Memory B cell (primary cell): Measurements from ENCODE around the gene CEP192.
A peak's percentile ranks its signal among the peaks of the same experiment; 100 is the strongest.

Experiments used
- ATAC-seq: fragments of 150-1000 bp; cut with Tn5 transposase; 2 replicates; pipeline ENCODE4 v1.10.0; 2021; ENCODE audit warnings: low read depth, mild to moderate bottlenecking, moderate library complexity
- DNase-seq, 2 donors: peaks; one replicate each; pipeline ENCODE4 v3.0.0; 2022; ENCODE audit warnings: low spot score in 2 of 2
- H3K27ac Mint-ChIP-seq: one replicate; pipeline ENCODE4 v1.8.0; 2022; ENCODE audit warnings: mild to moderate bottlenecking, moderate library complexity, mixed read lengths
- H3K27me3 Mint-ChIP-seq: one replicate; pipeline ENCODE4 v1.8.0; 2022; ENCODE audit warnings: mixed read lengths
- H3K36me3 Mint-ChIP-seq: one replicate; pipeline ENCODE4 v1.8.0; 2022; ENCODE audit warnings: mild to moderate bottlenecking, mixed read lengths
- H3K4me1 Mint-ChIP-seq: one replicate; pipeline ENCODE4 v1.8.0; 2022; ENCODE audit warnings: mixed read lengths
- H3K4me3 Mint-ChIP-seq: one replicate; pipeline ENCODE4 v1.8.0; 2022; ENCODE audit warnings: mild to moderate bottlenecking, moderate library complexity, mixed read lengths
- H3K9me3 Mint-ChIP-seq: one replicate; pipeline ENCODE4 v1.8.0; 2022; ENCODE audit warnings: mixed read lengths

The CEP192 gene

DNA sequence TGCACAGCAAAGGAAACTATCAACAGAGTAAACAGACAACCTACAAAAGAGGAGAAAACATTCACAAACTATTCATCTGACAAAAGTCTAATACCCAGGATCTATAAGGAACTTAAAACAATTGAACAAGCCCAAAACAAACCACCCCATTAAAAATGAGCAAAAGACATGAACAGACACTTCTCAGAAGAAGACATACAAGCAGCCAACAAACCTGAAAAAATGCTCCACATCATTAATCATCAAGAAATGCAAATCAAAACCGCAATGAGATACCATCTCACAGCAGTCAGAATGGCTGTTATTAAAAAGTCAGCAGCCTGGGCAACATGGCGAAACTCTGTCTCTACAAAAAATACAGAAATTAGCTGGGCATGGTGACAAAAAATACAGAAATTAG, 117.2 kb downstream of the CEP192 start:
- peaks cover 46% of the 10 kb centered on the region for H3K36me3 Mint-ChIP-seq
- H3K4me1 Mint-ChIP-seq = peaks cover 5% of the 10 kb centered on the region
- H3K27me3 Mint-ChIP-seq = no peaks in the 10 kb centered on the region
- DNase-seq (no peak), ATAC-seq (no peak)
- no peak overlapping the region for H3K27ac Mint-ChIP-seq
- no peak overlapping the region for H3K4me3 Mint-ChIP-seq
- peaks cover 3% of the 10 kb centered on the region for H3K9me3 Mint-ChIP-seq

GRCh38 chr18:13110559-13110958, 119.4 kb downstream of the CEP192 start:
- Mint-ChIP-seq H3K9me3 (peaks cover 3% of the 10 kb centered on the region), H3K4me3 (no peak overlapping the region), H3K27ac (no peak overlapping the region), H3K27me3 (no peaks in the 10 kb centered on the region), H3K4me1 (peaks cover 5% of the 10 kb centered on the region), H3K36me3 (peaks cover 43% of the 10 kb centered on the region)
- DNase-seq (no peak), ATAC-seq (no peak)

DNA sequence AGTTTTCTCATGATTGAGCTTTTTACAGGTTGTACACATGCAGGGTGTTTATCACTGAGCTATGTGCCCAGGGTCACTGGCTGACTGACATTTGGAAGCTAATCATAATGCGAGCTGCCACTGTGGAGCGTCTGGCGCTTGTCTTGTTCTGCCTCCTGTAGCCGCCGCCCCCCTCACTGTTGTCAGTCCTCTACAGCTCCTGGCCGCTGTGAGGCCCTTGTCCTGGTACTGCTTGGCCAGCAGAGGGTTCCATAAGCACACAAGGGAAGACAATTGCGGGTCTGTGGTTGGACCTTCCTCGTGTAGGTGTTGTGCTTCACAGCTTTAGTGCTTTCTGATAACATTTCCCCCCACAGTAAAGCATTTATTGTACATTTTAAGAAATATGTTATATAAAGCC, 121.8 kb downstream of the CEP192 start:
- Mint-ChIP-seq H3K4me3 (no peak overlapping the region), H3K36me3 (peaks cover 36% of the 10 kb centered on the region), H3K4me1 (no peaks in the 10 kb centered on the region), H3K27me3 (no peaks in the 10 kb centered on the region), H3K9me3 (no peaks in the 10 kb centered on the region), H3K27ac (no peak overlapping the region)
- DNase-seq (no peak), ATAC-seq (no peak)

DNA sequence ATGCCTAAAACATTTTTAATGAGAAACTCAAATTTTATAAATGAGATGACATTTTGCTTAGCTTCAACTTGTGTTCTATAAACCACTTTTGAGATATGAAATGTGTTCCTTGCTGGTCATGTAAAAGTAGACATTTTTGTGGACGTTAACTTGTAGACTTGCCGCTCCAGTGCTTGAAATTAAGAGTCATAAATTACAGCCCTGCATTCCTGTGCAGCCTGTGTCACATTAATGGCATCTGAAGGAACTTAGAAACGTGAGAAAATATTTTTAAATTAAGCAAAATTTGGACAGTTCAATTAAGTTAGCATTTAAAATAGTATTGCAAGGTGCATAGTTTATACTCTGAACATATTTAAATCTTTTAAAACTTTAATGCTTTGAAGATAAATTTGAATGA, 129.1 kb downstream of the CEP192 start:
- H3K4me1 Mint-ChIP-seq = peaks cover 3% of the 10 kb centered on the region
- H3K27me3 Mint-ChIP-seq = no peaks in the 10 kb centered on the region
- DNase-seq = no peak
- H3K36me3 Mint-ChIP-seq = peaks cover 24% of the 10 kb centered on the region
- H3K4me3 Mint-ChIP-seq = no peak overlapping the region
- ATAC-seq = no peak
- H3K9me3 Mint-ChIP-seq = no peaks in the 10 kb centered on the region
- H3K27ac Mint-ChIP-seq = peak overlapping the region; percentile 55

- peaks cover 3% of the 10 kb centered on the region for H3K4me1 Mint-ChIP-seq
- H3K27ac Mint-ChIP-seq = no peak overlapping the region
- no peaks in the 10 kb centered on the region for H3K9me3 Mint-ChIP-seq
- ATAC-seq (no peak), DNase-seq (no peak)
- no peak overlapping the region for H3K4me3 Mint-ChIP-seq
- no peaks in the 10 kb centered on the region for H3K27me3 Mint-ChIP-seq
- peaks cover 16% of the 10 kb centered on the region for H3K36me3 Mint-ChIP-seq
Measured at GRCh38 chr18:13120983-13121441, 129.8 kb downstream of the CEP192 start.

DNA sequence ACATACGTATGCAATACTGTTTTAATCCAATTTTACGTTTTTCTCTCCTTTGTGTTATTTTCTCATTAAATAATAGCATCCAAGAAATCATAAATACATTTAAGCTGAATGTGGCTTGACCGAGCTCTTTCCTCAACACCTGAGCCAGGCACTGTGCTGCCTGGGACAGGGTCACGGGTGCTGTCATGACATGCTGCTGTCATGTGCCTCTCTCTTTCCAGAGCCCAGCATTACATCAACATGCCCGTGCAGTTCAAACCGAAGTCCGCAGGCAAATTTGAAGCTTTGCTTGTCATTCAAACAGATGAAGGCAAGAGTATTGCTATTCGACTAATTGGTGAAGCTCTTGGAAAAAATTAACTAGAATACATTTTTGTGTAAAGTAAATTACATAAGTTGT, 133.2 kb downstream of the CEP192 start:
- Mint-ChIP-seq H3K4me3 (no peak overlapping the region), H3K9me3 (no peaks in the 10 kb centered on the region), H3K4me1 (peaks cover 3% of the 10 kb centered on the region), H3K36me3 (peaks cover 5% of the 10 kb centered on the region), H3K27me3 (no peaks in the 10 kb centered on the region), H3K27ac (no peak overlapping the region)
- ATAC-seq = no peak
- no peak for DNase-seq

- Mint-ChIP-seq H3K4me1 (peaks cover 3% of the 10 kb centered on the region), H3K27me3 (no peaks in the 10 kb centered on the region), H3K9me3 (no peaks in the 10 kb centered on the region), H3K36me3 (peaks cover 5% of the 10 kb centered on the region), H3K4me3 (no peak overlapping the region), H3K27ac (peak overlapping the region; percentile 84)
- DNase-seq (no peak), ATAC-seq (no peak)
Measured at GRCh38 chr18:13125191-13125590, 134.0 kb downstream of the CEP192 start.

DNA sequence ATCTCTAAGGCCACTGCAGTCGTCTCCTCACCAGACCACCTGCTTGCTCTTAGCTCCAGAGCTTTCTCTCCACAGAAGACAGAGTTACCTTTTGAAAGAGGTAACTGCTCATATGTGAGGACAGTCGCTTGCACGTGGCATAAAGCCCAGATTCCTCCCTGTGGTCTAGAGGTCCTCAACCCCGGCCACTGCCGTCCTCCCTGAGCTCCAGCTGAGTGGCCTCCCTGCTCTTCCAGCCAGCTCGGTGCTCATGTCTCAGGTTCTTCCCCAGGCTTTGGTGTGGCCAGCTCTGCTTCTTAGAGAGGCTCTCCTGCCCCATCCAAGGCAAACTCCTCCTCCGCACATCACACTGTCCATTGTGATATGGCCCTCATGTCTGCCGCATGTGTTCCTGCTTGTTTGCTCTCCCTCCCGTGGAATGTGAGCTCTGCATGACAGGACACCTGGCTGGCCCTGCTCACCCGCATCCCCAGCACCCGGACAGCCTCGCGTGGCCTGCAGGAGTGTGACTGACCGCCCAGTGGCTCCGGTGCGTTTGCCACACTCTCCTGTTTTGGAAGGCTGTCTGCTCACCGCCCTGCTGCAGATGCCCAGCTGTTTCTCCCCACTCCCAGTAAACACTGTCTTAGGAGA, 135.9 kb downstream of the CEP192 start:
- H3K9me3 Mint-ChIP-seq = no peaks in the 10 kb centered on the region
- DNase-seq (no peak), ATAC-seq (no peak)
- H3K4me3 Mint-ChIP-seq = no peak overlapping the region
- no peaks in the 10 kb centered on the region for H3K27me3 Mint-ChIP-seq
- H3K36me3 Mint-ChIP-seq = peaks cover 5% of the 10 kb centered on the region
- H3K4me1 Mint-ChIP-seq = peaks cover 3% of the 10 kb centered on the region
- peak overlapping the region; percentile 24 for H3K27ac Mint-ChIP-seq

DNA sequence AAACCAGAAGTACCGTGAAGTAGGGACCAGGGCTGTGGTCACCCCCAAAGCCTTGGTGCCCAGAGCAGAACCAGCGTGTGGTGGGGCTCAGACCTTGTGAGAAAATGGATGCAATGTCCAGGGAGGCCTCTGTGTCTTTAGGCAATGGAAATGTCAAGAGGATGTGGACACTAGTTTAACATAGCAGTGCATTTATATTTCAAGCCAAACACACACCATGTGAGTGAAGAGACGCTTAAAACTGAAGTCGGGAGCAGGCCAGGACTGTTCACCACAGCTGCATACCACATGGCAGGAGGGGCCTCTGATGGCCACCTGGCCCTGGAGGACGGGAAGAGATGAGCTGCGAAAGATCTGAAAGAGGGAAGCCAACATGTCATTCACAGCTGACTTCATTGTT, 140.1 kb downstream of the CEP192 start:
- peaks cover 2% of the 10 kb centered on the region for H3K4me1 Mint-ChIP-seq
- H3K9me3 Mint-ChIP-seq = no peaks in the 10 kb centered on the region
- H3K27me3 Mint-ChIP-seq = no peaks in the 10 kb centered on the region
- no peak for DNase-seq
- H3K4me3 Mint-ChIP-seq = no peak overlapping the region
- H3K36me3 Mint-ChIP-seq = peaks cover 5% of the 10 kb centered on the region
- no peak for ATAC-seq
- H3K27ac Mint-ChIP-seq = no peak overlapping the region

- Mint-ChIP-seq H3K9me3 (no peaks in the 10 kb centered on the region), H3K27ac (no peak overlapping the region), H3K4me1 (peaks cover 14% of the 10 kb centered on the region), H3K36me3 (no peaks in the 10 kb centered on the region), H3K27me3 (no peaks in the 10 kb centered on the region), H3K4me3 (no peak overlapping the region)
- DNase-seq (no peak), ATAC-seq (no peak)
Measured at GRCh38 chr18:13134551-13135401, 143.6 kb downstream of the CEP192 start.

- H3K4me3 Mint-ChIP-seq = peak overlapping the region; percentile 99
- peaks cover 14% of the 10 kb centered on the region for H3K4me1 Mint-ChIP-seq
- DNase-seq = peak in 1 of 2 donors; percentile 7
- H3K9me3 Mint-ChIP-seq = no peaks in the 10 kb centered on the region
- H3K27ac Mint-ChIP-seq = peak overlapping the region; percentile 97
- ATAC-seq = no peak
- no peaks in the 10 kb centered on the region for H3K27me3 Mint-ChIP-seq
- H3K36me3 Mint-ChIP-seq = no peaks in the 10 kb centered on the region
Measured at GRCh38 chr18:13136056-13136903, 145.1 kb downstream of the CEP192 start.

DNA sequence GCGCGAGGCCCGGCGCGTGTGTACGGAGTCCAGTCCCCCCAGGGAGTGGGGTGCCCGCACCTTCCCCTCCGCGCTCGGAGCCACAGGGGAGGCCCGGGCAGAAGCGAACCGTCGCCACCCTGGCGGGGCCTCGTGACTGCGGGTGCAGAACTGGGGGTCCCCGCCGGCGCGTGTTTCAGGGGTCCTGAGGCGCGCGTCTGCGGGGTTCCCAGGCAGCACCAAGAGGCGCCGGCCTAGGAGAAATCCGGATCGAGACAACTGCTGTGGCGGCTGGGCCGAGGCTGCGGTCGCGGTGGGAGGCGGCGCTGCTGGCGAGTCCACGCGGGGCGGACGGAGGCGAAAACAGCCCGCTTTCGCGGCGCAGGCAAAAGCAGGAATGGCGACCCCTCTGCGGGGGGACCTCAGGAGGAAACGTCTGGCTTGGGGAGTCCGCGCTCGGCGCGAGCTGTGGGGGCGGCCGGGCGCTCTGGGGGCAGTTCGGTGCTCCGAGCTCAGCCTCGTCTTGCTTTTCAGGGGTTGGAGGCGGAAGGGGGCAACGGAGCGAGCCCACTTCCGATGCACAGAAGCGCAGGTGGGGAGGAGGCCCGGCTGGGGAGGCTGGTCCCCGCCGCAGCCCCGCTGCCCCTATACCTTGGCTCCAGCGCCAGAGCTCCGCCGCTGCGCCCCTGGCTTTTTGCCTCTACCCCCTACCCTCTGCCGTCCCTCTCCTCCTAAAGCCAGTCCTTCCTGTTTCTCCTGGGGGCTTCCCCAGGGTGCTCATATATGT, 145.9 kb downstream of the CEP192 start:
- peaks cover 14% of the 10 kb centered on the region for H3K4me1 Mint-ChIP-seq
- peak; percentile 35 to 55 for DNase-seq
- H3K27ac Mint-ChIP-seq = peak overlapping the region; percentile 97

GRCh38 chr18:13137670-13138419, 146.7 kb downstream of the CEP192 start:
- peaks cover 14% of the 10 kb centered on the region for H3K4me1 Mint-ChIP-seq
- H3K4me3 Mint-ChIP-seq = peak overlapping the region; percentile 99
- peak; percentile 87 for ATAC-seq
- no peaks in the 10 kb centered on the region for H3K9me3 Mint-ChIP-seq
- H3K36me3 Mint-ChIP-seq = no peaks in the 10 kb centered on the region
- peak; percentile 33 to 56 for DNase-seq
- peak overlapping the region; percentile 97 for H3K27ac Mint-ChIP-seq
- no peaks in the 10 kb centered on the region for H3K27me3 Mint-ChIP-seq

More for the DNA sequence above, 145.9 kb downstream of the CEP192 start:
- no peaks in the 10 kb centered on the region for H3K9me3 Mint-ChIP-seq
- H3K36me3 Mint-ChIP-seq = no peaks in the 10 kb centered on the region
- no peaks in the 10 kb centered on the region for H3K27me3 Mint-ChIP-seq
- peak overlapping the region; percentile 99 for H3K4me3 Mint-ChIP-seq
- peak; percentile 50 for ATAC-seq
